NCI-H2227 (cell line): ENCODE measurements around the gene ALPP.

Experiments used
- DNase-seq: peaks from one replicate; lab custom pipeline; 2025; ENCODE audit not compliant: unreplicated experiment; lab: John Stamatoyannopoulos, UW

ALPP gene

DNA sequence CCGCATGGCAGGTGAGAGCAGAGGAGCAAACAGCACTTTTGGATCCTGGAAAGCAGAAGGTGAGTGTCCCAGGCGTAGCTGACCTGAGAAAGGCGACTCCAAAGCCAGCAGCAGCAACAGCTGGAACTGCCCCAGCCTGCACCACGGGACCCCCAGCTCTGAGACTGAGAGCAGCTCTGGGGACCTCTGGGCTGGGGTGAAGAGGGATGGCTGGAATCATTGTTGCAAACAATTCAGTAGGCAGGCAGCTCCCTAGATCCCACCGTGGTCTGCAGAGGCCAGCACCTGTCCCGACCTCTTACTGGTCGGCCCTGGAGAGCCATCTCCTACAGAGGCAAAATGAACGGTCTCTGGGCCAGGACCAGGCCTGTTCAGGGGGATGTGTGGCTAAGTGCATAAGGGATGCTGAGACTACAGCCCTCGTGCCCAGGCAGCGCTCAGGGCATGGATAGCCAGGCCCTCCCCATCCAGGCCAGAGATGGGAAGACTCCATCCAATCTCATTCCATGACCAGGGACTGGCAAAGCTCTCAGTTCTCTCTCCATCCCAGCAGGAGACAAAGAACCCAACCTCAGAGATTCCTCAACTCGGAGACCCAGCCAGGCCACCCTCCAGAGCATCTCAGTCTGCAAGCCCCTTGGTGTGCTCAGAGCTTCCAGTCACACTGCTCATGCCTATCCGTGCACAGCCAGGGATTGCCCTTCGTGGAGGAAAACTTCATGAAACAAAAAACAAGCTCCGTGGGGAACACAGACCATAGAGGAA is 38.2 kb upstream of the ALPP start:
- DNase-seq = no peak

DNA sequence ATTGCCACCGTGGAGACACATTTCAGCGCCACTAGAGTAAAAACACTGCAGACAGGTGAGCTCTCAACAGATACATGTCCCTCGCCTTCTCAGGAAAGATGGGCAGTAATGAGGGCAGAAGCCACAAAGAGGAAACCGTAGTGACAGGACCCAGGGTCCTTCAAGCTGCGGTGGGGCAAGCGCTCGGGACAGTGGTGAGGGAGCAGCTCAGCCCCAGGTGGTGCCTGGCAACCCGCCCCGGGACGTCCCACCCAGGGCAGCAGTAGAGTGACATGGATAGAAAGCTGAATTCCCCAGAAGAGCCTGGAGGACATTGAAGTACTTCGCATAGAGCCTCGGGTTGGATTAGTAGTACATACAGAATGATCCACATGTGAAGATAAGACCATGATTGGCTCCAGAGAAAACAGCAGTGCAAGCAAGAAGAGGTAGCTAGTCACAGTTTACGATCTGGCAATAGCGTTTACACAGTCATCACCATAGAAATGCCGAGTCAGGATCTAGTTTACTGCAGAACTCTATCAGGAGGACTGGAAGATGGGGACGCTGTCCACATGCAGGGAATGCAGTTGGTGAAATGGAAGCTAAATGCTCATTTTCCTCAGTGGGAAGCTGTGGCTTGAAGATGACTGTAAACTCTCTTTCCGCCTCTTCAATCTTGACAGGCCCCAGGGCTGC is 37.4 kb upstream of the ALPP start:
- no peak for DNase-seq

- no peak for DNase-seq
These were observed 36.8 kb upstream of the ALPP start for GRCh38 chr2:232341739-232342126.

DNA sequence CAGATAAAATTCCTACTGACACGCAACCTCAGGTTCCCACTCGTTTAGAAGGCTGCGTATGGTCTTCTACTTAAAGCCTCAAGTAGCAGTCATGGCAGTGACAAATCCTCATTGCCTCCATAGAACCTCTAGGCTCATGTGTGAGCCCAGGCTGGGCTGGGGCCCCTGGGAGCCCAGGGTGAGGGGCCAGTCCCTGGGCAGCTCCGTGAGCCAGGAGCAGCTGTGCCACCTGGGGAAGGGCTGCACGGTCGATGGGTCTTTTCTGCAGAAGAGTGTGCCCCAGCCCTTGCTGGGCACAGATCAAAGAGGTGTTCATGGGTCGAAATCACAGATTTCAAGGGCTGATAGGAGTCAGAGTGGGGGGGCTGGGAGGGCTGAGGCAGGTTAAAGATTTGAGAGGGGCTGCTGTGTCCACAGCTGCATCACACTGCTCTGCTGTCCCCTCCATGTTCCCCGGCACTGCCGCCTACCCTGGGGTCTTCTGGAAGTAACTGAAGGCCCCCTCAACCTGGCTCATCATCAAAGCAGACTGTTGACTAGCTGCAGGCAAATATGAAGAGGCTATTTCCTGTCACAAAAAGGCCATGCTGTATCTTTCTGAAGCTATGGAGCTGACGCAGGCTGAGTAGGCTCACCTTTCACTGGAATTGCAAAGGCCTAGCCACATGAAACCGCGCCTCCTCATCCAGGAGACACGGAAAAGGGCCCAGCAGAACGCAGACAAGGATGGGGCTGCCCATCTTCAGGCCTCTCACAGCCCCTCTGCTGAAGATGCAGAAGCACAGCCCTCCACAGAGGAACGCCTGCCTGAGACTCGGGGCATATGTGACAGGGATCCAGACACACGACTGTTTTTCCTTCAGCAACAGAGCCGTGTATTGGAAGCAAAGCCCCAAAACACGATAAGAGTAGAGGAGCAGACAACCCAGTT is 35.7 kb upstream of the ALPP start:
- DNase-seq = no peak

GRCh38 chr2:232343821-232344220 is 34.7 kb upstream of the ALPP start:
- DNase-seq = no peak

- DNase-seq = no peak
These were observed 33.3 kb upstream of the ALPP start for GRCh38 chr2:232345251-232345650.

DNA sequence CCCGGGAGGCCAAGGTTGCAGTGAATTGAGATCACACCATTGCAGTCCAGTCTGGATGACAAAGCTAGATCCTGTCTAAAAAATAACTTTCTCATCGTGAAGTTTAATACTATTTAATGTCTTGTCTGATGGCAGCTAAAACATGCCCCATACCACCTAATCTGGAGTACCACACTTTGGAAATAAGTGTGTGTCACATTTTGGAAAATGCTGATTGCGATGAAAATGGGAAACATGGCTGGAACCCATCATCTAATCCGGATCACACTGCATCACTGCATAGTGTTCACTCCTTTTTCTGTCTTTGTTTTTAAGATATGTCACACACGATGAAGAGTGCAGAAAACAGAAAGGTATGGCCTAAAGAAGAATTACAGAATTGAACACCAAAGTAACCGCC is 31.2 kb upstream of the ALPP start:
- no peak for DNase-seq

GRCh38 chr2:232348936-232349335 is 29.6 kb upstream of the ALPP start:
- no peak for DNase-seq

- no peak for DNase-seq
These were observed 29.0 kb upstream of the ALPP start for GRCh38 chr2:232349546-232349945.

DNA sequence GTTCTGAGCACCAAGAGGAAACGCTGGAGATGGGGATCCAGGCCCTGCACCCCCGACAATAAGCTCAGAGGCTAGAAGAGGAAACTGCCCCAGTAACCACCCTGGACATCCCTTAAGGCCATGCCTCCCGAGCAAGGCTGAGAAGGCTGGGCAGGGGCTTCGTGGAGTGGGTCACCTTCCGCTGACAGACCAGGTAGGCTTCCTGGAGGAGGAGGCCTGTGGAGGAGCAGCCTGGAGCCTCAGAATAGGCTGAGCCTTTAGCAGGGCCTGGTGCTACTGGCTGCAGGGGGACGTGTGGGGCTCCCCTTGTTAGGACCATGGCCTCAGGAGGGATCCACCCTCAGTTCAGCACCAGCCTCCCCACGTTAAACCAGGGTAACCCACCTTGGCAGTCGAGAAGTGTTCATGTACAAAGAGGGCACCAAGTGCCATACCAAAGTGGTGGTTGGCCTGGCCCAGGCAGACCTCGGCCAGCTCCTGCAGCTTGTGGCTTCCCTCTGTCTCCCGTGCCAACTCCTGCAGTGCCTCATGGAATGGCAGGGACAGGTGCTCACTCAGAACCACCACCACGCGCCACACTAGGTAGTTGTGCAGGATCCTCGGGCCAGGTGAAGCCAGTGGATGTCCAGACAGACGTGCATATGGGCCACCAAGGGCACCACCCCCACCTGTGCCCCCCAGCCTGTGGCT is 28.5 kb upstream of the ALPP start:
- DNase-seq = no peak

- no peak for DNase-seq
These were observed 27.5 kb upstream of the ALPP start for GRCh38 chr2:232350804-232351685.

DNA sequence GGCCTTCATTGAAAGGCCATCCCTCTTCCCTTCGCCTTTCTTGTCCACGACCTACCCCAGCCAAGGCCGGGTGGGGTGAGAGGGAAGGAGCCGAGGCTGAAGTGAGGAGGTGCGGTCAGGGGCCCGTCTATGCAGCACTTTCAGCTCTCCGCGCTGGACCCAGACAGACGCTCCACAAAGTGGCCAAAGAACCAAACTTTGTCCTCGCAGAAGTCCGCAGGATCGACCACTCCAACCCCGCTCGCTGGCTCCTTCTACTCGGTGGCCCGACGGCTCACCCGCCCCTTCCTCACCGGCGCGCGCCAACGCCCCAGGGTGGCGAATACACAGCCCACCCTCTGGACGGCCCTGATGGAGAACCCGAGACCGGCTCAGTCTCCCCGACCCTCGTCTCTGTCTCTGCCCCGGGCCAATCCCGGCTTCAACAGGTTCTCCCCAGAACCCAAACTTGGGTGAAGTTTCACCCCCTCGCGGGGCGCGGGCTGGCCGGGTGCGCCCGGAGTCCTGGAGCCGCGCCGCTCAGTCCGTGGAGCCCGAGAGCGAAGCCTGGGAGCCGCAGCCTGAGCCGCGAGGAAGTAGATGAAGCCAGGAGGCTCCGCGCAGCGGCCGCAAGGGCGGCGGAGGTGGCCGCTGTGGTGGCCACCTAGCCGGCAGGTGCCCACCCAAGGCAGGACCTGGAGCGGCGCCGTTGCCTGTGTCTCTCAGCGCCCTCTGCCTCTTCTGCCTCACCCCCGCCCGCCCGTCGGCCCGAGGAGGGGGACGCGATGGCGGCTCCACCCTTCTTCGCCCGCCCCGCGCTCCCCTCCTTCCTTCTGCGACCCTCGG is 26.7 kb upstream of the ALPP start:
- DNase-seq = peak; percentile 31

DNA sequence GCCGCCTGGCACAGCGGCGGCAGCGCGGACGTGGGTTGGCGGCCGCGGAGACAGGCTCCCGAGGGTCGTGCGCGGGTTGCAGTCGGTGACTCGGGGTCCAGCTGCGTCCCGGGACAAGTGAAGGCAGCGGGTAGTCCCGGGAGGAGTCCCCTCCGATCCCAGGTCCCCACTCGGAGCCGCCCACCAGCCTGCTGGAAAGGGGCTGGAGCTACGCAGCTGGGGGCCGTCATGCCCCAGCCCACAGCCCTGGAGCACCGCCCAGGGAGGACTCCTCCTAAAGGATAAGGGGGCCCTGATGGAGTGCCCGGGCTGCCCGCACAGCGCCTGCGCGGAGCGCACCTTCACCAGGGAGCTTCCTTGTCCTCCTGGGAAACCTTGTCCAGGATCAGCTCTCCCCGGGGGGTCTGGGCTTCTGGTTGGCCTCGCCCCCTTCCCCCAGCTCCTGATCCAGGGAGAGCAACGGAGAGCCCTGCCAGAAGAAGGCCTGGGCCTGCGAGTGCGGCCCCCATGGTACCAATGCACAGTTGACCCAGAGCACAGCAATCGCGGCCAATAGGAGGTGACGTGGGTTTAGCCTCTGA is 25.9 kb upstream of the ALPP start:
- no peak for DNase-seq

- DNase-seq = no peak
These were observed 25.5 kb upstream of the ALPP start for GRCh38 chr2:232353096-232353495.

DNA sequence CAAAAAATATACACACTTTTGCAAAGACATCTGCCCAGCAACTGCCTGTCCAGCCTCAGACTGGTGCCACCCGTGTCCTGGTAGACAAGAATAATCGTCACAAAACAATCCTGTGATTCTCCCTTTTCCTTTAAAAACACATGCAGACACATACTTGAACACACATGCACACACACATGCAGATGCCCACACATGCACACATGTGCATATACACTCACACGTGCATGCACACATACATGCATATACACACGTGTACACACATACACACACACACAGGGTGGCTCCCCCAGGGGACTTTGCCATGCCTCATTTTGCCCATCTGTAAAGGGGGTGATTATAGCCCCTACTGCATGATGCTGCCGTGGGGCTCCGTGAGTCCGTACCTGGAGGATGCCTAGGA is 24.9 kb upstream of the ALPP start:
- no peak for DNase-seq

GRCh38 chr2:232354069-232354468 is 24.5 kb upstream of the ALPP start:
- no peak for DNase-seq

DNA sequence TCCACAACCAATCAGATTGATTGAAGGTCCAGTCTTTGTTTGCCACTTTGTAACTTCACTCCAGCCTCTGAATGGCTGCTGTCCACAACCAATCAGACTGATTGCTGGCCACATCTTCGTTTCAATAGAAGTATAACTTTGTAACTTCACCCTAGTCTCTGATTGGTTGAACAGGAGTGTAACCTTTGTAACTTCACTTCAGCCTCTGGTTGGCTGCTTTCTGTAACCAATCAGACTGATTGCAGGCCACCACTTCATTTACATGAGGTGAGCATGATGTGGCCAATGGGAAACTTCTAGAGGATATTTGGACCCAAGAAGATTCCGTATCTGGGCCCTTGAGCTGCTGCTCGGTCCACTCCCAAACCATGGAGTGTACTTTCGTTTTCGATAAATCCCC is 16.9 kb upstream of the ALPP start:
- no peak for DNase-seq

- no peak for DNase-seq
These were observed 16.2 kb upstream of the ALPP start for GRCh38 chr2:232362174-232362900.
